G401 (cell line): ENCODE measurements around the gene DAD1. TPM values are rescaled to one million over a fixed set of nuclear protein-coding genes. Genes with fewer than 3 reads are reported as not detected.
"Not testable (repeated sequence)": the region's sequence is repeated elsewhere in the genome, so short reads cannot be mapped to it uniquely, and the experiment has no call there.

Source experiments
- DNase-seq: peaks from one replicate; pipeline ENCODE4 v3.0.0-alpha.2; 2015; ENCODE audit warnings: low spot score
- in situ Hi-C: cut with HindIII; loops from 2 replicates; pipeline ENCODE4 v1.10.0; 2016; ENCODE audit warnings: low sequenced_read_pairs, mixed read lengths
- total RNA-seq: library from RNA; depleted of rRNA; stranded (reverse); fragments of >200 nt; shearing (Covaris generic); gene quantifications from 2 replicates; pipeline ENCODE4 v1.2.3, GENCODE V29; 2014

The DAD1 gene
- total RNA-seq, 1 experiment from 2014 or later: 381 TPM

GRCh38 chr14:22544406-22544805 is 44.6 kb downstream of the DAD1 start:
- in situ Hi-C loops: no loop called here
- DNase-seq: no peak

GRCh38 chr14:22543570-22544357 is 45.3 kb downstream of the DAD1 start:
- DNase-seq, in situ Hi-C loops: not testable (repeated sequence)

- in situ Hi-C loops: no loop called here
These were observed 46.7 kb downstream of the DAD1 start for GRCh38 chr14:22542360-22542759.

DNA sequence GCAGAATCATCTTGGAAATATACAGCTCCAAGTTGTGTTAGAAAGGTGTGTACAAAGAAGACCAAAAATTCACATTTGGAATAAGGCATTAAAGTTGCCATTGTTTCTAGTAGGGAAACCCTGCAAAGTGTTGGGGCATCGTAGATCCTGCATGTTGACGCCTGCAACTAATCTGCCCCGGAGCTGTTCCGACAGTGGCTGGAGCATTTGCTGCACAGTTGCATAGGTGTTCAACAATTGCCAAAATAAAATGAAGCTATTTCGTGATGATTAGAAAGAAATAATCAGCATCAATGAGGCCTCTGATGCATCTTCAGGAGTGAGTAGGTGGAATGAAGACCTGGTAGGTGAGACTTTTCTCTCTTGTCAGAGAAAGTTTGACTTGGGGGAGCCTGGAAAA is 47.3 kb downstream of the DAD1 start:
- DNase-seq: no peak
- in situ Hi-C loops: no loop called here

More at GRCh38 chr14:22542360-22542759, 46.7 kb downstream of the DAD1 start:
- DNase-seq: no peak

GRCh38 chr14:22540811-22541360 is 48.1 kb downstream of the DAD1 start:
- in situ Hi-C loops: no loop called here
- no peak for DNase-seq

DNA sequence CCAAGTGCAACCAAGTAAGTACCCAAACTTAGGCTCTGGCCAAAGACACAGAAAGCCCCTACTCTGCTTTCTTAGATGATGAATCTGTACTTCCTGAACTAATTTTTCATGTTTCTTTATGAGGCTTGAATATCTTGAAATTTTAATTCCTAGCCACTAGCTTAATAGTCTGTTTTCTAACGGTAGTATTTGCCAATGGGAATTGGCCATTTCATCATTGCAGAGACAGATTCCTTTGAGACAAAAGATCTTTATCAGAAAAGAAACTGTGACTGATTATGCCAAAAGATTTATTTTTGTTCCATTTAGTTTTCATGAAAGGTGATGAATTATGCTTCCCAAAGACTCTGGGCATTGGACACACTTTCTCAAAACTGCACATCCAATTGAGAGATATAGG is 48.7 kb downstream of the DAD1 start:
- no peak for DNase-seq
- in situ Hi-C loops: no loop called here

GRCh38 chr14:22539831-22540230 is 49.2 kb downstream of the DAD1 start:
- no peak for DNase-seq
- in situ Hi-C loops: no loop called here

DNA sequence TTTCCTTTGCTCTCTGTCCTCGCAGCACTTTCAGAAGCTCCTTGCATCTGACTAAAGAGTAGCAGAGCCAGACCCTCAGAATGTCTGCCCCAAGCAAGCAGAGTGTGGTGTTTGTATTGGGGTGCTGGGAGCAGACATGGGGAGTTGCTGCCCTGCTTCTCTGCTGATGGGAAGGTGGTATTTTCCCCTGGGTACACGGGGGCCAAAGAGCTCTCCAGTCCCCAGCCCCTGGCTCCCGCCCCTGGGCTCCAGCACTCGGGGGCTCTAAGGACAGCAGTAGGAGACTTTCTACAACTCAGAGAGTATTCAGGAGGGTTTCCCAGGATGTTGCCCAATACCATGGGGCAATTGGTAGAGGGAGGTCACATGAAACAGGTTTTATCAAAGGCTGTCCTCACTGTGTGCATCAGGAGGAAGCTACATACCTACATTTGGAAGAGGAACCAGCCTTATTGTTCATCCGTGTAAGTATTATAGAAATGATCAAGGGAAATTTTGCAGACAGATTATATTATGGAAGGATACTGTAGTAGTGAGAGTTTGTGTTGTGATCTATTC is 50.3 kb downstream of the DAD1 start:
- no peak for DNase-seq
- in situ Hi-C loops: no loop called here

GRCh38 chr14:22537436-22538310 is 51.4 kb downstream of the DAD1 start:
- DNase-seq: no peak
- in situ Hi-C loops: no loop called here

- in situ Hi-C loops: no loop called here
- DNase-seq: no peak
These were observed 52.1 kb downstream of the DAD1 start for GRCh38 chr14:22536853-22537338.

DNA sequence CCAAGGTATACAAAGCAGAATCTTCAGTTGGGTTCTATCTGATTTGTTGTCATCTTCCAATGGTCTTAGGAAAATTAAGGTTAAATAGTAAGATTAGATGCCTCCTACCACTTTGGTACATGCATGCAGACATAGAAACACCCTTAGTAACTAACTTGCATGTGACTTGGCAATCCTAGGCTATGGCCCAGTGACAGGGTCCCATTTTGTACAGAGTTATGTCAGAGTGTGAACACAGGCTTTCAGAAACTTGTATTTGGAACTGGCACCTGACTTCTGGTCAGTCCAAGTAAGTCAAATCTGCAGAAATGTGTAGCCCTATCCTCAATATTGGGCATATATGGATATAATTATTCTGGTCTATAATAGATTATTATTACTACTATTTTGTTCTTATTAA is 53.1 kb downstream of the DAD1 start:
- no peak for DNase-seq
- in situ Hi-C loops: no loop called here

- no peak for DNase-seq
- in situ Hi-C loops: no loop called here
These were observed 53.9 kb downstream of the DAD1 start for GRCh38 chr14:22535126-22535525.

GRCh38 chr14:22534547-22534946 is 54.5 kb downstream of the DAD1 start:
- in situ Hi-C loops: no loop called here
- DNase-seq: no peak

GRCh38 chr14:22533739-22534359 is 55.2 kb downstream of the DAD1 start:
- DNase-seq: no peak
- in situ Hi-C loops: no loop called here

GRCh38 chr14:22533057-22533704 is 55.8 kb downstream of the DAD1 start:
- no peak for DNase-seq
- in situ Hi-C loops: no loop called here

- in situ Hi-C loops: no loop called here
- no peak for DNase-seq
These were observed 56.5 kb downstream of the DAD1 start for GRCh38 chr14:22532345-22533056.

DNA sequence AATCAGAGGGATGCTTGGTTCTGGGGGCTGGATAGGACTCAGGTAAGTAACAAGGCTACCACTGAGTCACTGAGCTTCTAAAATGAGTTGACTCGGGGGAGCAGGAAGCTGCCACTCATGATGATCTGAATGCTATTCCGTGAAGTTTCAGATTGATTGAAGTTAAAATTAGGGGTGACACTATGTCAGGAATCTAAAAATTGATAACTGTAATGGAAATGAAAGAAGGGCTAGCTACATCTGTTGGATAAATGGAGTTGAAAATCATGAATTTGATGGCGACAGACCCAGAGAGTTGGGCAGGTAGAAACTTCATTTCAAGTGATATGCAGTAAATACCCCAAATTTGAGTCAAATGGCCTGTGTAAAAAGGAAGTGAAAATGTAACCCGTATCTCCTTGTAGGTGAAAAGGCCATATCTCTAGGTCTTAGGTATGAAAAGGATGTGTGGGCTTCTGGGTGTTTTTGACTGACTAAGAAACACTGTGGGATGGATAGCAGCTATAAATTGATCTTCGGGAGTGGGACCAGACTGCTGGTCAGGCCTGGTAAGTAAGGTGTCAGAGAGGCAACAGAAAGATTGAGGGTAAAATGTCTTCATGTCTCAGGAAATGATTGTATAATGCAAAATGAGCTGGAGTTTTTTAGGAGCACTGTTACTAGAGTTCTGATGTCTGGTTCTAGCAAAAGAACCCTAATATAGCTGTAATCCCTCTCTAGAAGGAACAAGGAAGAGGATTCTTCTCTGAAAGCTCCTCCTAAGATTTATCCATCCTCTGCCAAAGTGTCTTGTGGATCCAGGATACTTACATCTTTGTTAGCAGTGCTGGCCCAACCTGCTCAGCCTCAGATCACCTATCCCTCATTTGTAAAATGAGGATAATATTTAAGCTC is 57.3 kb downstream of the DAD1 start:
- in situ Hi-C loops: no loop called here

More for the DNA sequence above, 57.3 kb downstream of the DAD1 start:
- DNase-seq: no peak
